Iris pigment epithelial cell (primary cell): ENCODE results near the gene CCNJL.
"Not testable (repeated sequence)": the region's sequence is repeated elsewhere in the genome, so short reads cannot be mapped to it uniquely, and the experiment has no call there.

Experiments
- DNase-seq: peaks from one replicate; pipeline ENCODE4 v3.0.0-alpha.2; 2011; ENCODE audit warnings: low read depth

The CCNJL gene, protein sequence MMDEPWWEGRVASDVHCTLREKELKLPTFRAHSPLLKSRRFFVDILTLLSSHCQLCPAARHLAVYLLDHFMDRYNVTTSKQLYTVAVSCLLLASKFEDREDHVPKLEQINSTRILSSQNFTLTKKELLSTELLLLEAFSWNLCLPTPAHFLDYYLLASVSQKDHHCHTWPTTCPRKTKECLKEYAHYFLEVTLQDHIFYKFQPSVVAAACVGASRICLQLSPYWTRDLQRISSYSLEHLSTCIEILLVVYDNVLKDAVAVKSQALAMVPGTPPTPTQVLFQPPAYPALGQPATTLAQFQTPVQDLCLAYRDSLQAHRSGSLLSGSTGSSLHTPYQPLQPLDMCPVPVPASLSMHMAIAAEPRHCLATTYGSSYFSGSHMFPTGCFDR

DNA sequence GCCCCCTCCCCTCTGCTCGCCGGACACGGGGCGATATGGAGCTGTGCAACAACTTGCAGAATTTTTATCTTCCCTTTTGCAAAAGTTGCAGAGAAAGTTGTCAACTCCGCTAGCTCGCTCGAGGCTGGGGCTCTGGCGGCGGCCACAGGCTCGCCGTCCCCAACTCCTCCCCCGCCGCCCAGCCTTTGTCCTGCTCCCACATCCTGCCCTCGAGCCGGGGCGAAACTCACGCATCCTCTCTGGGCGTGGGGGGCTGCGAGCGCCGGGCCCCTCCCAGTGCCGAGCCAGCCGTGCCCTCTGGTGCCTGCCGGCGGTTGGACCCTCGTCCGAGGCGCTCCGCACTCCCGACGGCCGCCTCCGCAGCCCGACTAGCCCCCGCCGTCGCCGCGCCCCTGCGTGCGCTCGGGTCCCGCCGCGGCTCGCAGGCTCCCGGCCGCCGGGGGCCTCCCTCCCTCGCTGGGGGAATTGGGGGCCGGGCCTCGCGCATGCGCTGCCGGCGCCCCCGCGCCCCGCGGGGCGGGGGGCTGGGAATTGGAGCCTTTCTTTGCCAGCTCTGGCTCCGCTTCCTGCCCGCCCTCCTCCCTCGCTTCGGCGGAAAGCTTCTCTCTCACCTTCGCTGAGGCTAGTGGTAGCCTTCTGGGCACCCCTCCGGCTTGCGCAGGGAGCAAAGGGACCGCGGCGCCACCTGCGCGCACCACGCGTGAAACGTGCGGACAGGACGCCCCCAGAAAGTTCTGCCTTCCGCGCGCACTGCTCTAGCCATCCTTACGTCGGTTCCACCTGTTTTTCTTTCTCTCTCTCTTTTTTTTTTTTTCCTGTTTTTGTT is at the start of gene CCNJL:
Gene CCNJL, minus strand, starts transcription at position 431 of the 826 bp plus-strand sequence. CDS start 641 bp downstream, outside the sequence.
- DNase-seq, result peak; percentile 33

DNA sequence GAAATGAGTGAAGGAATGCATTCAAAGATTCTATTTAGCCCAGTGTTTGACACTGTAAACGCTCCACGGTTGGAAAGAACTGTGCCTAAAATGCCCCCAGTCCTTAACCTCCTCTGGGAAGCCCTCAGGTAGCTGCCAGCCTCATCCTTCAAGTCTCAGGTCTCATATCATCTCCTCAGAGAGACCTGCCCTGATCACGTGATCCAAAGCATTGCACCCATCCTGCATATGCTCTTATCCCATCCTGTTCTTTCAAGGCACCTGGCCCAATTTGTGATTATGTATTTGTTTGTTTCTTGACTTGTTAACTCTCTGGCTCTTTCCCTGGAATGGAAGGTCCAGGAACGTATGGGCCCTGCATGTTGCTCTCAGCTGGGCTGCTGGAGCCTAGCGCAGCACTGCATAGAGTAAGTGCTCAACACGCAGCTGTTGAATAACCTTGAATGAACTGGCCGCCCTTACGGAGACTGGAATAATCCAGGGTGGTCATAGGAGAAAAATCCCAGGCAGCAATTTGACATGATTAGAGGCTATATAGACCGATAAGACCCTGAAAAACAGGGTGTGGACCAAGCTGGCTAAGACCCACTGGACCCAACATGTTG is 49.4 kb upstream of the CCNJL start:
- DNase-seq, result no peak

DNA sequence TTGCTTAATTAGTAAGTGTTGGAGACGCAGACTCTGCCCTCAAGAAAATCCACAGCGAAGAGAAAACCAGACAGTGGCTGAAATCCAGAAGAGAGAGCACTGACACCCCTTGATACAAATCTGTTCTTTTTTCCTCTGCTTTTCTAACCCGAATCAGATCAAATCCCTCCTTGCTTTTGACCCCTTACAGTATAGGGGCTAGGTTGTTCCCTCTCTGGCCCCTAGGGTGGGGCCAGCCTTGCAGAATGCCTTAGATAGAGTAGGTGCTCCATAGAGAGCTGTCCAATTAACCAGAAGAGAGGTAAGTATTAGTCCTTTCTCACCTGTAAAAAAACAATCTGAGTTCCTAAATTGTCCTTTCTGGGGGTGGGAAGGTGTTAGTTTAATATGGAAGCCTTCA is 47.9 kb upstream of the CCNJL start:
- no peak for DNase-seq

DNA sequence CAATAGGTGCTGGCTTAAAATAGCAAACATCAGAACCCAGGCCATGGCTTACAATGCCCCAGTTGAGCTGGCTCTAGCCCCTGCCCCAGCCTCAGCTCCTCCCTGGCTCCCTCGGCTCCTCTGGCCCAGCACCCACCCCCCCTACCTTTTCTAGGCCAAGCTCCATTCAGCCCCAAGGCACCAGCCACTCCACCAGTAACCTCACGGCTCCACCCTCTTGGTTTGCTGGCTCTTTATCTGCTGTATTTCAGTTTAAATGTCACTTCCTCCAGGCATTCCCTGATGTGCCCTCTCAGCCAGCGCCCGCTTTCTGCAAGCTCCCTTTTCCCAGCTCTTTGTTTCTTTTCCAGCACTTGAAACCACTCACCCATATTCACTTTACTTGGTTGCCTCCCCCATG is 47.5 kb upstream of the CCNJL start:
- no peak for DNase-seq

DNA sequence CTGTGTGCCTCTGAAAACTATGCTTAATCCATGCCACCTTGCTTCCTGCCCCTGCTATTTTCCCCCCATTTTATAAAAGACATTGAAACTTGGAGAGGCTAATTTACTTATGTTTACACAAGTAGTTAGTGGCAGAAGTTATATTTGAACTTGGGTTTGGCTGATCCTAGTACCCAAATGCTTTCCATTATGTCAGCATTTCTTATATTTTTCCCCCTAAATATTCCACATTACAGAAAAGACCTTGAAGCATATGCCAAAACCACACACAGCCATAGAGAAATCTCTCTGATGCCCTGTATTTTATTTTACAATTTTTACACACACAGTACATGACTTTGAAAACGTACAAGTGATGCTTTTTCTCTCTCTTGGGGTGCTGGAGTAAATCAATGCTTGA is 46.9 kb upstream of the CCNJL start:
- DNase-seq, result no peak

DNA sequence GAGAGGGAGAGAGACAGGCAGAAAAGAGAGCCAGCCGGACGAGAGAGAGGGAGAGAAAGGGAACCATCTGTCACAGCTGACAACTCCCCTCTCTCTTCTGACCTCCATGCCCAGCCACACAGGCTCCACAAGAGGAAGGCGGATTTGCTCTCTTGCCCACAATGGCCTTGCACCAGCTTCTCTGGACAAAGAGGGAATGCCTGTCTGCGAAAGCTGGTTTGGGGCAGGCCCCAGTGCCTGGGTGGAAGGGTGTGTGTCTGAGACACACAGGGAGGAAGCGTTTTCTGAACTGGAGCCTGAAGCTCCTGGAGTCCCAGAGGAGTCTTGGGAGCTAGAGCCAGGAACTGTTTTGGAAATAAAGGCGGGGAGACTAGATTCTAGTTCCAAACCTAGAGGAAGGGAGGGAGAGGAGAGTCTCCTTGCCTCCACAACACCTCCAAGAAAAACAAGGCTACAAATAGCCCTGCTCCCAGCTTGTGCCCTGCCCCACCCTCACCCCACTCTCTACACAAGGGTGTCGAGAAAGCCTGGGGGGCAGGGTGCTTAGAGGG is 45.6 kb upstream of the CCNJL start:
- DNase-seq, result no peak

DNA sequence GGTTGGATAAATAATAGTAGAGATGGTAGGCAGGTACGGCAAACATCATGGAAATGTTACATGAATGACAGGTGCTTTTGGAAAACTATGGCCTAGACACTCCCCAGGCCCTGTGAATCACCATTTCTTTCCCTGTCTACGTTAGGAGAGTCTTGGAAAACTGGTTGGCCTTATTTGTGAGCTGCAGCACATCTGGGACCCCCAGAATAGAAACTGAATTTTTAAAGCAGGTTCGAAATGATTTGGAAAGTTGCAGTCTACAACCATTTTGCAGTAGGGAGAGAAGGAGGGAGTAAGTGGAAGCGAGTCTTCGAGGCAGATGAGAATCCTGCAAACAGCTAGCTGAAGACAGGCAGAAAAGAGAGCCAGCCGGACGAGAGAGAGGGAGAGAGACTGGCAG is 45.0 kb upstream of the CCNJL start:
- no peak for DNase-seq

DNA sequence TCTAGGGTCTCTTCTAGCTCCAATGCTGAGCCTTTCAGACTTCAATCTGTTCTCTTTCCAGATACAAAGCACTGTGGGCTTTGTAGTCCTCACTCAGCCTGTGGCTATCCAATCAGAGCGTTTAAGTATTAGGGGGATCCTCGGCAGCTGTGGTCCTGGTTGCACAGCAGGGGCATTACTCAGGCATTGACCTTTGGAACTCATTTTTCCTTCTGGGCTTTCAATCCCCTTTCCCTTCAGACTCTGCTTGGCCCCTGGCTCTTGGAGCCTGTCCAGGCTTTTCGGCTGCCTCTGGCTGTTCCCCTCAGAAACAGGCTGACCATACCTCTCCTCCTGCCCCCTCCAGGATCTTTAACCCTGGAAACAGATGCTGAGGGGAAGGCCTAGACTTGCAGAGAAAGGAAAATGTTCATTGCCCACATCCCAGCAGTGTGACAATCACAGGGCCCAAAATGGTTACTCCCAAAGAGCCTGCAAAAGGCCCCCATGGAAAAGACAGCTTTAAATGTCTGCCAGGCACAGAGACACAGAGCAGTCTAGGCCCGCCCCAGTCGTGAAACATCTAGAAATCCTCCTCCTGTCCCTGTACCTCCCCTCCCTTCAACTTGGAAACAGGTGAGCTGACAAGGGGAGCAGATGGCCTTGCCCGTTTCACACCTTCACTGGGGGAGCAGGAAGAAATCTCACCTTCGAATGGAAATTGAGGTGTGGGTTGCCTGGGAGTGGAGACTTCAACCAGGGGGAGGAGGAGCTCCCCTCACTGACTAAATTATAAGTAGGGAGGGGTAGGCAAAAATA is 44.4 kb upstream of the CCNJL start:
- DNase-seq, result no peak

DNA sequence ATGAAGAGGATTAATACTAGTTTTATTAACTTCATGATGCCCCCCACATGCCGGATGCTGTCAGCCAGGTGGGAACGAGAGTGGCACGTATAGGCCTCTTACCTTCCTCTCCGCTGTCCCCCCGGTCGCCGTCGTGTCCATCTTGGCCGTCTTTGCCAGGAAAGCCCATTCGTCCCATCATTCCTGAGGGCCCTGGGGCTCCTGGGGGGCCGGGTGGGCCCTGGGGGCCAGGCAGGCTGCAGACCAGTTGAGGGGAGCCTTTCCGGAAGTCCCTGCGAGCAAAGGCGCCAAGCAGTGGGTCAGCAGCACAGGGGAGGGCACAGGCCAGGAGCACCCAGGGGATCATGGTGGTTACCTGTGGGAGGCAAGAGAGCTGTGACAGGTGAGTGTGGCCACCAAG is 42.3 kb upstream of the CCNJL start:
- DNase-seq, result no peak

DNA sequence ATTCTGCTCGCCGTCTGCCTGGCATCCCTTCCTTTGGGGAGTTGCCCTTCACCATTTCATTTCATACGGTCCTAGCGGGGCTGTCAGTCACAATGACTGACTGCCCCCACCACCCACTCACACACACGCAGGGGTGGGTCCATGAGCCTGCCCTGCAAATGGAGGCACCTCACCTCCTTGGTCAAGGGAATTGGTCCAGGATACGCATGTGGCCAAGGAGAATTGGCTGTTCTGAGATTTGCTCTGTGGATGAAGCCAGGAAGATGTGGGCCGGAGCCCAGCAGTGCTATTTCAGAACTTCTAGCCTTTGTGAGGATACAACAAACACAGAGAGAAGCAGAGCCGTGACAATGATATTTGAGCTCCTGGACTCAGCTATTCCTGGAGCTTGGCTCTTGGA is 41.0 kb upstream of the CCNJL start:
- no peak for DNase-seq

DNA sequence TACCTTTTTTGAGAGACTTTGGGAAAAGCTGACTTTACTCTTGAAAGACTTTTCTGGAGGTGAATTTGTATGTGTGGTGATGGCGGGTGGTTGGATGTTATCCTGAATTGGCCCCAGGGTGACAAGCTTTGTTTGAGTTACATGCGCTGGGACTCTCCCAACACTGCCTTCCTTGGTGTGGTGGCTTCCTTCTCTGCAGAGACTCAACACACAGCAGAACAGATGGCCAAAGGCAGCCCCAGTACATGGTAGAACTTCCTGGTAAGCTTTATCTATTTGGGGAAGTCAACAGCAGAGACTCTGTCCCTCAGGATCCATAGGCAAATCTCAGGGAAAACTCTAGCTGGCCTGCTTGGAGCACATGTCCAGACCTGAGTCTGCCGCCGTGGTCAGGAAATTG is 39.9 kb upstream of the CCNJL start:
- no peak for DNase-seq

DNA sequence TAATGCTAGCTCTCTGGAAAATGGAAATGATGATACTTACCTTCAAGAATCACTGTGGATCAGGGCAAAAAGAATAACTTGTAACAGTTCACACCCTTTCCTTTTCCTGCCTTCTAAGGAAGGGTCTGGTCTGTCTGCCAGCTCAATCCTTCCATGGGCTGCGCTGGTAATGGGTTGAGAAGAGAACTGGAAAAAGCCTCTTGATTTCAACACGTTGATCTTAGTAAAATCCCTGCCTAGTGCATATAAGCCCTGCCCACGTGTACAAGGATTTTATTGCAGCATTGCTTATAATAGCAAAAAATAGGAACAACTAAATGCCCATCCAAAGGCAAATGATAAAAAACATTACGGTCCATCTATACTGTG is 37.6 kb upstream of the CCNJL start:
- no peak for DNase-seq

DNA sequence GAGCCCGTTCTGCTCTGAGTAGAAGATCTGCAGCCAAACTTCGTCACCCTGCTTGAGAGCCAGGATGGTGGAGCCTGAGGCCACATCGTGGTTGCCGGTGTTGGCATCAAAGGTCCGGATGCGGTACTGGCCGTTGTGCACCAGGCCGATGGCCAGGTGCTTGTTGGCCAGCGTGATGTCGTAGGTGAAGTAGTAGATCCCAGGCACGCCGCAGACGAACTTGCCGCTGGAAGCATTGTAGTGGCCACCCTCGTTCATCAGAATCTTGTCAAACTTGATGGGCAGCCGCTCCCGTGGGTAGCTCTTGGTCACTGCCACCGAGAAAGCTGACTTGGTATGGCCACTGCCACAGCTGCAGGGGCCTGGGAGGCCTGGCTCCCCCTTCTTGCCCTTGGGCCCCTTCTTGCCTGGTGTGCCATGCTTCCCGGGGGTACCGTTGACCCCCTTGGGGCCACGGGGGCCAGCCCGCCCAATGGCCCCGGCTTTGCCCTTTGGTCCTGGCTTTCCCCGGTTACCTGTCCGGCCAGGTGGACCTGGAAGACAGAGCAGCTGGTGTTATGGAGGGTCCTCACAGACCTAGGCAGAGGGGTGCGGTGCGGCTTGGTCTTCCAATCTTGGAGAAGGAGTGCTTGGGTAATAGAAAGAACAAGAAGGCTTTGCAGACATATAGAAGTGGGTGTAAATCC is 37.0 kb upstream of the CCNJL start:
- DNase-seq, result no peak

DNA sequence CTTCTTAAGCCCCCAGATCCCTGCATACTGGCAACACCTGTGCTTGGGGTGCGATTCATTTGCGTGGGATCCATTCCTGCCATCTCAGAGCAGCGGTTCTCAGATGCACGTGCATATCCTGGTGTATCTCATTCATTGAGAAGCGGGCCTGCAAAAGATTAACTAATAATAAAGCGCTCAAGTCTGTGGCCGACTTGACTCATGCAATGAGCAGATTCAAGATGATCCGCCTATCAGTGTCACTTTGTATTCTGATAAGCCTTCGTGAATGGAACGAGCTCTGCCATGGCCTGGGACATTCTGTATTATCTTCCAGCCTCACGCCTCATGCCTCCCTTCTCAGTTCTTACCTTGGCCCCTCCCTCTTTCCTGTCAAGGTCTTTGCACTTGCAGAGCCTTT is 35.7 kb upstream of the CCNJL start:
- no peak for DNase-seq

DNA sequence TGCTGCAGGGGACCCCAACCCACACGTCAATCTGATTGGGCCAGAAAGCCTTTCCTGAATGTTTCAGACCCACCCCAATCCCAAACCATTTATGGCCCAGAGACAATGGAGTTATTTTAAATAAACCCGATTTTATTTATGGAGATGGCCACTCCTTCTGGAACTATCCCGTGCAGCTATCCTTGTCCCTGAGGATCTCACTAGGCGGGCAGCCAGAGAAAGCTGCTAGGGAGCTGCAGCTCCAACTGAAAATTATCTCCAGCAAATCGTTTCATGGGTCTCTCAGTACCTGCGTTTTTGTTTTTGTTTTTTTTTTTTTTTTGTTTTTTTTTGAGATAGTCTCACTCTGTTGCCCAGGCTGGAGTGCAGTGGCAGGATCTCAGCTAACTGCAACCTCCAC is 35.1 kb upstream of the CCNJL start:
- no peak for DNase-seq

DNA sequence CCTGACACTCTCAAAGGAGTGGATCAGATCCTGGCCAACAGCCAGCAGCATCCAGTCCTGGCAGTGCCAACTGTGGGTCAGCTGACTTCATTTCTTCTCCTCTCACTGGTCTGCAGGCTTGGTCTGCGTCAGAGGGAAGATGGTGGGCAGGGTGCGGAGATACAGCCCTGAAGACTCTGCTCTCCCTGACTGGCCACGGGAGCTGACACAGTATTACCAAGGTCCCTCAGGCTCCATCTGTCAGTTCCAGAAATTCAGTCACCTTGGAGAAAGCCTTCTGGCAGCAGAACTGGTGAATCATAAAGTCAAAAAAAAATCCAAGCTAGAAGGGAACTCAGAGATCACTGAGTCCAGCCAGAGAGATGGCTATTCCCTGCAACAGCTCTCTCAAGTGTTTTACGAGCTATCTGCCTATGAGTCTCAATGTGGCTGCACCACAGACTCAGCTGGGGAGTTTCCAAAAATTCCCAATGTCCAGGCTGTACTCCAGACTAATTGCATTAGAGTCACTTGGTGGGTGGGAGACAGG is 30.1 kb upstream of the CCNJL start:
- DNase-seq, result peak; percentile 47

DNA sequence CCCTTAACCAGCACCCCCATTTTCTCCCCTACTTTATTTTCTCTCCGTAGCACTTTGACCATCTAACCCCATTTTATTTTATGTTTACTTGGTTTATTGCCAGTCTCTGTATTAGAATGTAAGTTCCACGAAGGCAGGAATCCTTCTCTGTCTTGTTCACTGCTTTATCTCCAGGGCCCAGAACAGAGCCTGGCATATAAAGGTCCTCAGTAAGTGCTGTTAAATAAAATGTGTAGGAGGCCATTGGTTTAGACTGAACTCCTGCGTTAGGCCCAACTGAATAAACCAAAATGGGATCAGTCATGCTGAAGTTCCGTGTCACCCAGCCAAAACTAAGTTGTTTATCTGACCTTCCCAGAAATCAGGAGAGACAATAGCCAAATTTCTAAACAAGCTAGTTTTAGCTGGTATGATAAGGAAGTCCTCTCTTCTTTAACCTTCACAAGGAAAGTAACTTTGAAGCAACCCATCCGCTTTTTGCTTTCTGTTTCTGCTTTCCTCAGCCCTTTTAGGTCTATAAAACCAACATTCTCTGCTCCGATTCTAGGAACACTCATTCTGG is 29.0 kb upstream of the CCNJL start:
- no peak for DNase-seq

DNA sequence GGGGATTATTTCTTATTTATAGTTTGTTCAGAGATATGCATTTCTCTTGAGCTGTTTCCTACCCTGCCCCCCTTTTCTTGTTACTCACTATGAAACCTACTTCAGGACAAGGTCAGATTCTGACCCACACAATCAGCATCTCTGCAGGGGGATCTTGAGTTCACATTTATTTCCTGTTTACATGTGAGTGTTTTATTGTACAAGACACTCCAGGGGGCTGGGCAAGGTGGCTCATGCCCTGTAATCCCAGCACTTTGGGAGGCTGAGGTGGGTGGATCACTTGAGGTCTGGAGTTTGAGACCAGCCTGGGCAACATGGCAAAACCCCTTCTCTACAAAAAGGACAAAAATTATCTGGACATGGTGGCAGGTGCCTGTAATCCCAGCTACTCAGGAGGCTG is 28.1 kb upstream of the CCNJL start:
- DNase-seq, result not testable (repeated sequence)

DNA sequence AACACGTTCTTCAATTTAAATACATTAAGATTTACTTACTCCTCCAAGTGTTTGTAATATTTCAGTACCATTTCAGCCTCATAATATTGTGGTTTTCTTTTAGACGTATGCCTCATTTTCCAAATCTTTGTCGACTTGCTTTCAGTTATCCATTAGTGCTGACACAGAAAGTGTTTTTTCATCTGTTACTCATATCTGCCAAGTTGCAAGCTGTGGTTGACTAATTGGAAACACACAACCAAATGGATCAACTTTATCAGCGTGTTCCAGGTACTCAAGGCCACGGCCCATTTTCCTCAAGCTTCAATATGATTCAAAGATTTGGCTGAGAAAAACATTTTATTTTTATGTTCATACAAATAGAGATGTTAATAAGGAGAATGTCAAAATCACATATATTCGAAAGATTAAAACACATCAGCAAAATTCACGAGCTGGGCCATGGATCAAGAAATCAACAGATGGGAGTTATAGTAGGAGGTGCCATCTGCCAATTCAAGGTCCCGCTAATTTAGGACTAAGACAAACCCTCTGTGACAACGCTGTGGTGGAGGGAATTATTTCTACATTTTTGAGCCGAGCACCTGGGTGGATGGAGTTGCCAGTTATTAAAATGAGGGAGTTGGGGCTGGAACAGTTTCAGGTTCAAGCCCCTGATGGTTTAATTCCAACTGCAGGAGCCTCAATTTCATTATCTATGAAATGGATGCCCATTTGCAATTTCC is 27.2 kb upstream of the CCNJL start:
- DNase-seq, result peak; percentile 50

DNA sequence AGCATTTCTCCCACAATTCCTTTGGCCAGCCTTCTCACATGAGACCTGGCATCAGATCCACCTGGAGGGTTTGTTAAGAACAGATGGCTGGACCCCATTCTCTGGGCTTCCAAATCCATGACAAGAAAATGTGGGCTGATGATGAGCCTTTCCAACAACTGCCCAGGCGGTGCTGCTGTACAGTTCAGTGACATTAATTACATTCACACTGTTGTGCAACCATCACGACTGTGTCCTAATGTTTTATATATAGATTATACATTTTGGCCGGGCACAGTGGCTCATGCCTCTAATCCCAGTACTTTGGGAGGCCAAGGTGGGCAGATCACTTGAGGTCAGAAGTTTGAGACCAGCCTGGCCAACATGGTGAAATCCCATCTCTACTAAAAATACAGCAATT is 22.4 kb upstream of the CCNJL start:
- not testable (repeated sequence) for DNase-seq
